Thyroid gland (tissue), 4 donors: ENCODE measurements around the gene DGKB.

Source experiments
- POLR2A ChIP-seq, 2 donors: fragments of 450-650 bp; IDR thresholded peaks; one replicate each; pipeline ENCODE4 v1.6.1; 2017; ENCODE audit warnings: antibody characterized with exemption in 2 of 2, mild to moderate bottlenecking in 2 of 2, moderate library complexity in 1 of 2
- TF ChIP-seq, protein P1 (sequence below), 6 experiments: fragments of 200-600 bp in 3 of 6; fragments of 450-650 bp in 3 of 6; sonication (generic) in 3 of 6; IDR thresholded peaks; one replicate each; pipeline ENCODE4 v1.5.1; 2016 to 2019; ENCODE audit warnings: antibody characterized with exemption in 6 of 6, mild to moderate bottlenecking in 2 of 6, inconsistent platforms in 1 of 6, moderate library complexity in 1 of 6

- TF ChIP-seq POLR2A (IDR thresholded peaks at IDR 0.05), result no peak
- TF ChIP-seq, protein P1, sequence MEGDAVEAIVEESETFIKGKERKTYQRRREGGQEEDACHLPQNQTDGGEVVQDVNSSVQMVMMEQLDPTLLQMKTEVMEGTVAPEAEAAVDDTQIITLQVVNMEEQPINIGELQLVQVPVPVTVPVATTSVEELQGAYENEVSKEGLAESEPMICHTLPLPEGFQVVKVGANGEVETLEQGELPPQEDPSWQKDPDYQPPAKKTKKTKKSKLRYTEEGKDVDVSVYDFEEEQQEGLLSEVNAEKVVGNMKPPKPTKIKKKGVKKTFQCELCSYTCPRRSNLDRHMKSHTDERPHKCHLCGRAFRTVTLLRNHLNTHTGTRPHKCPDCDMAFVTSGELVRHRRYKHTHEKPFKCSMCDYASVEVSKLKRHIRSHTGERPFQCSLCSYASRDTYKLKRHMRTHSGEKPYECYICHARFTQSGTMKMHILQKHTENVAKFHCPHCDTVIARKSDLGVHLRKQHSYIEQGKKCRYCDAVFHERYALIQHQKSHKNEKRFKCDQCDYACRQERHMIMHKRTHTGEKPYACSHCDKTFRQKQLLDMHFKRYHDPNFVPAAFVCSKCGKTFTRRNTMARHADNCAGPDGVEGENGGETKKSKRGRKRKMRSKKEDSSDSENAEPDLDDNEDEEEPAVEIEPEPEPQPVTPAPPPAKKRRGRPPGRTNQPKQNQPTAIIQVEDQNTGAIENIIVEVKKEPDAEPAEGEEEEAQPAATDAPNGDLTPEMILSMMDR (IDR thresholded peaks at IDR 0.05), result no peak
These were observed 481.8 kb downstream of the DGKB start for GRCh38 chr7:14420768-14421167.
